CD4-positive, alpha-beta T cell treated with Interleukin-17A for 1 hour (primary cell): ENCODE results near the gene CCL13.

Source experiments
- DNase-seq: peaks from one replicate; pipeline ENCODE4 v3.0.0-alpha.2; 2020

Gene CCL13

DNA sequence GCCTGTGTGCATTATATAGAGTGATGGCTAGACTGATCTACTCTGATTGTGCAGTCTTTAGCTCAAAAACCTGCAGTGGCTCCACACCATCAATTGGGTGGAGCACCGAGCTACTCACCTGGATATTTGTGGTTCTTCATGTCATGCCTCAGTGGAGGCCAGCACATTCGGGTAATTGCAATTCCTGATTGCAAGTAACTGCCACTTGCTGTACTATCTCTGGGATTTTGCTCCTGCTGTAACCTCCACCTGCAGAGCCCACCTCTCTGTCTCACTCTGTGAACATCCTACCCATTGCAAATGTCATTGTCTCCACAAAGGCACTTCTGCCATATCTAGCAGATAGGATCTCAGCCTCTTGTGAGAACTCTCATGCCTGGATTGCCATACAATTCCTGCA, 8.5 kb downstream of the CCL13 start:
- DNase-seq, result no peak

DNA sequence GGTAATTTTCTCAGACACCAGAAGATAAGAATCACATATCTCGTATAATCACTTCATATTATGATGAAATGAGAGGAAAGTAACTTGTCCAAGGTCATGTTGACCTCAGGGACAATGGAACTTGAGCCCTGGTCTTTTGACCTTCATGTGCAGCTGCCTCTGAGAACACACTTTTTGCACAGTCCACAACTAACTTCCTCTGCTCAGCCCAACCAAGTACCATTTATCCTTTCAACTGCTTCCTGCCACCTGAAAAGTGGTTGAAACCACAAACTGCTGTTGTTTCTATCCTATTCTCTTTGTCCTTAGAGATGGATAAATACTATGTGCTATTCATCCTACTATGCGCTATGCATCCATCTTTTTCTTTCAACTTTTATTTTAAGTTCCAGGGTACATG, 9.1 kb downstream of the CCL13 start:
- DNase-seq, result no peak

DNA sequence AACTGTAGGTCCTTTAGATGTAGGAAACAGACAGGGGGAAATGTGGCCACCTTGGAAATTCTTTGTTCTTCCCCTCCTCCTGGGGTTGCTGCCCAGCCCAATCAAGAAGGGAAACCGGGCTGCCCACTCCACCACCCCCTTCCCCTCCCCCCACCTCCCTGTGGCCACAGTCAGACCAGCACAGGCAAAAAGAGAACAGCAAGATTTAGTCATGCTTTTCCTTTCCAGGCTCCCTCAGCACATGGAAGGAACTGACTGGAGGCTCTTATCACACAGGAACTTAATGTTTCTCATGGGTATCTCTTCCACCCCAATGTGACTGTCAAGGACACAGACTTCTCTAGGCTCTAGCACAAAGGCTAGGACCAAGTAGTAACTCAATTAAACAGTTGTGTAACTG, 9.7 kb downstream of the CCL13 start:
- DNase-seq, result no peak

DNA sequence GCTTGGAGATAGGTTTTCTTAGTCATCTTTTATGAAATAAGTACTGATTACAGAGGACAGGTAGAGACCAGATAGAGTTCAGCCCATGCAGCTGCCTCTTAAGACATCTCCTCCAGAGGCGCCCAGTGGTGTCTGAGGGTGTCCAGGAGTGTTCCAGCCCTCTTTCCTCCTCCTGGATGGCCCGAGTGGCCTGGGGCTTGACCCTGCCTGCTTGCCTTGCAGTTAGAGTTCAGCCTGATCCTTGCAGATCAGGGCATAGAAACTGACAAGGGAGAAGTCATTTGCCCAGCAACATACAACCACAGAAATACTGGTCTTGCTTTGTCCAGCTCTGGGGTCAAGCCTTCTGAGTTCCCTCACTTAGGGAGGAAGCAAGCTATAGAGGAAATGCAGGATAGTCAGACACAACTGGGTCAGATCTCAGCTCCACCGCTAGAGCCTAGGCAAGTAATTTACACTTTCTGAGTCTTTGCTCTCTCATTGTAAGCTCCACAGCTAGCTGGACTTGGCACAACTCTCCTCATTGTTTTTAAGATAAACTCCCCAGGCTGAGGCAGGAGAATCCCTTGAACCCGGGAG, 10.3 kb downstream of the CCL13 start:
- DNase-seq, result no peak

DNA sequence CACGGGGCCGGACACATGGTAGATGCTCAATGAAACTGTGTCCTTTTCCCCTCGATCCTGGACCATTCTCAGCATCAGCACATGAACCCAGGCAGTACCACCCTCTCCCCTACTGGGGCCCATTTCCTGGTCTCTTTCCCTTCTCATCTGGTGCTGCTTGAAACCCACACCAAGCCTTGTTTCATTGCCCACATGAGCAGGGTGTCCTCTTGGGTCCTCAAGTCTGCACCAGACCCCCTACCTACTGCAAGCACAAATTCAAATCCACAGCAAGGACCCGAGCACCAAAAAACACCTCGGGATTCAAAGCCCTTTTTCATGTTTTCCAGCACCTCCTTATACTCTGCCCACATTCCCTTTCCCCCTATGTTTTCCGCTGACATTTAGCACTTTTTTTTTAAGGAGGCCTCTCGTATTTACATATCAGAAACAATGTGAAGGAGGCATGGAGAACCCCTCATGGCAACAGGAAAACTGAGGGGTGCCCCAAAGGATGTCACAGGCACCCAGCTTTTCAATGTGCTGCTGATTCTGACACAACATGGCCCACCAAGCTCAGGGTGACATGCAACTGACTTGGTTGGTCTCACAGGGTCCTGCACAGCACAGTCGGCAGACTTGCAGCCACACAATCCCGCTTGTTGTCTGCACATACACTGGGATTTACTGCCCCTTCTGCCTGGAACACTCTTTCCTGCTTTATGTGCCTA, 11.4 kb downstream of the CCL13 start:
- DNase-seq, result no peak

DNA sequence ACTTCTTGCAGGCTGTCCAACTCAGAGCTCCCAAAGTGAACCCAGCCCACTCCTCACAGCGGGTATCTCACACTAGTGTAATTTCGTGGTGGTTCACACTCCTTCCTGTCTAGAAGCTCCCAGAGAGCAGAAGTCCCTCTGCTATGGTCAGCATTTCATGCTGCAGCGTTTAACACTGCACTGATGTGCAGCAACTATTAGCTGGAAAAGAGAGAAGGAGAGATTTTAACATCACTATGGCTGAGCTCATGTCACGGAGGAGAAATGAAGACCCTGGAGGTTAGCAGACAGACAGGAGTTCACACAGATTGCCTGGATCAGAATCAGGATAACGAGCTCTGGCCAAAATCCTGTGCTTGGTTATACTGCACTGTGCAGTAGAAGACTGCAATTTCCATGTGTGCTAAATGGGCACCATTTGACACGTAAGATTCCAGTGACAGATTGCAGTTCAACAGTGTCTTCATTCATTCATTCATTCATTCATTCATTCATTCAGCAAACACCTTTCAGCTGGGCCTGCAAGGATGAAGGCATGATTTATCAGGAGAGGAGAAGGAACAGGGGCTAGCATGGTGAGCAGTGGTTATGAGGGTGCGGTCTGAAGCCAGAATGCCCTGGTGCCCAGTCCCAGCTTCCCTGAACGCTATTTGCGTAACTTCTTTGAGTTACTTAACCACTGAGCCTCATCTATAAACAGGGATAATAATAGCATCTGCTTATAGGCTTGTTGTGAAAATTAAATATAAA, 12.1 kb downstream of the CCL13 start:
- no peak for DNase-seq

DNA sequence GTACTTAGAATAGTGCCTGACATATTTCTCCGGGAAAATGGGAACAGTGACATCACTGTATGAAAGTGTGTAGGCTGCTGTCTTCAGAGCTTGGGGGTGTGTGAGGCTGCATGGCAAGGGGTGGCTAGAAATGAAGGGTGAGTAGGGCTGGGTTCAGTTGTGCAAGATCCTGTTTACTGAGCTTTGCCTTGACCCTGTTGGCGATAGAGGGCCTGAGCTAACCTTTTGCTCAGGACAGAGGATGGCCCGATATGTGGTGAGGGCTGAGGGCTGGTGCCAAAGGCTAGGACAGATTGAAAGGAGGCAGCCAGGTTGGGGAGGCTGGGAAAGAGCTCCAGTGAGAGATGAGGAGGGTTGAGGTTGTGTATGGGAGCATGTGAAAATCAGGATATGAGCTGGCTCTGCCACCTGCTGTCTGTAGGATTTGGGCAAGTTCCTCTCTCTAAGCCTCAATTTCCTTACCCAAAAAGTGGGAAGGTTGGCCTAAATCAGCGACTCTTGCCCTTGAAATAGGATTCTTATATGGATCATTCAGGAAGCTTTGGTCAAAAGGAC, 12.7 kb downstream of the CCL13 start:
- DNase-seq, result no peak

DNA sequence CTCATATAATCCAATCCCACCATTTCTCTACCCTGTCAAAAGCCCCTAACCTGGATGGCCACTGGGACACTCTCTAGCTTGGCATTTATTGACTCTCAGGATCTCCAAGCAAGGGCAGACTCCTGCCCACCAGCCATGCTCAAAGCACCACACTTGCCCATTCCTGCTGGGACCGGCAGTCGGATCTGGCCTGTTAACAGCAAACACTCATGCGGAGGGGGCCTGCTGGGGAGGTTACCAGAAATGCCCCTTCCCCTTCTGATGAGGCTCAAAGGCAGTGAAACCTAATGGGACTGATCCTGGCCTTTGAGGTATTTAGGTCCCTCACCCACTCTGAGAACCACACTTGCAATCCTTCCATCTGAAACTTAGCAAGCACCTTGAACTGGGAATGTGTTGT, 13.3 kb downstream of the CCL13 start:
- DNase-seq, result no peak

DNA sequence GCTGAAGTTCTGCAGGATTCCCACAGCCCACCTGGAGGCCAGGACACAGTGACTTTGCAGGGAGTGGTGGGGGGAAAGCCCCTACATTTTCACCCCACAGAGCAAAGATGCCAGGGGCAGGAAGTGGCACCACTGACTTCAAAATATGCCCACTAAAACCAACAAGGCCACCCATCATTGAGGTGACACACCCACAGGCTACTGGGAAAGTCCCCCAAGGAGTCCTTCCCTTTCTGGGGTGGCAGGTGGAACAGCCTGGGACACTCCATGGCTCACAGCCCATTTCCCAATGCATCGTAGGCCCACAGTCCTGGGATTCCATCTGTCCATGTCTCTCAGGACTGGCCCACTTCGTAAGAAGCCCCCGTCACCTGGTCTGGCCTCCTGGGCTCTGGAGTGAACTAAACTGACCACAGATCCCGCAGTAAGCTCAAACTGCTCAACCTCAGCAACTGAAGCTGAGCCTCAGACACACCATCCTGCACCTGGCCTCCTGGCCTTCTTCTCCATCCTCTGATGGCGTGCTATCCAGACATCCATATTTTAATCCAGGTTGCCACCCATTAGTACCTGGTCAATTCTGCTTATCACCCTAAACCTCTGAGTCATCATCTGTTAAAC, 14.2 kb downstream of the CCL13 start:
- no peak for DNase-seq

DNA sequence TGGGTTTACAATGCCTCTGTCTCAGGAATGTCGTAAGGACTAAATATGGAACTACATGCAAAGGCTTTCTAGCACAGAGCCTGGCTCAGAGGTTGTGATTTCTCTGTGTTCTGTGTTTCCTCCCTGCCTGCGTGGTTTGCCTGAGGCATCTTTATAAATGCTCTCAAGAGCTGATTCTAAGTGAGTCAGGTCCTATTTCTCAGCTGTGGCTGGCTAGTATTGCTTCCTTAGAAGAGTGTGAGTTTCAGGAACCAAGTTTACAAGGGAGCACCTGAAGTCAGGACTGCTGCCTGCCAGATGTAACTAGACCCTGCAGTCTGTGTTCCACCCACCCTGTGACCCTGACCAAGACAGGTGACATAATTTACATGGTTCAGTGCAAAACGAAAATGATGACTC, 14.7 kb downstream of the CCL13 start:
- DNase-seq, result no peak

DNA sequence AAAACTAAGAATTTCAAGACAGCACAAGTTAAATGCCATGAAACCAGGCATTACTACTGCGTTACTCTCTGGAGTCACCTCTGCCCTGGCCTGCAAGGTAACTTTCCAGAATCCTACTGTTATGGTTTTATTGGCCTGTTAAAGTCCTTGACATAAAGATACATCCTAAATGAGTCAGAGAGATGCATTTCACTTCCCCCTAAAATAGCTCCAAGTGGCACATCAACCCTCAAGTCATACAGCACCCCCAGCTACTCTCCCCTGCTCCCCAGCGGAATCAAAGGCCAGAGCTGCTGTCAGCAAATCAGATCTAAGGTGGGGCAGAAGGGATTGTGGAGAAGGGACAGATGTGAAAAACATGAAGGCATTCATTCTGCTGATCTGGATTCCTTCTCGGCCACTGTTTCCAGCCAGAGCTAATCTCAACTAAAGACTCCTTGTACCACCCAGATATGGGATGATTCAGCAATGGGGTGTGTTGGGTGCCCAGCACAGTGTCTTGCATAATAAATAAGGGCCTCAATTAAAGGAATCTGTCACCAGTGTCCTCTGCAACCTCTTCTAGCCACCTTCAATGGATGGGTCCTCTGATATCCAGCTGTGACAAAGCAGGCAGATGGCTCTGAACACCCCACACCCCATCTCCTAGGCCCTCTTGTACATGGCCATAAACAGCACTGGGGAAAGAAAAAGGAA, 15.3 kb downstream of the CCL13 start:
- DNase-seq, result no peak

DNA sequence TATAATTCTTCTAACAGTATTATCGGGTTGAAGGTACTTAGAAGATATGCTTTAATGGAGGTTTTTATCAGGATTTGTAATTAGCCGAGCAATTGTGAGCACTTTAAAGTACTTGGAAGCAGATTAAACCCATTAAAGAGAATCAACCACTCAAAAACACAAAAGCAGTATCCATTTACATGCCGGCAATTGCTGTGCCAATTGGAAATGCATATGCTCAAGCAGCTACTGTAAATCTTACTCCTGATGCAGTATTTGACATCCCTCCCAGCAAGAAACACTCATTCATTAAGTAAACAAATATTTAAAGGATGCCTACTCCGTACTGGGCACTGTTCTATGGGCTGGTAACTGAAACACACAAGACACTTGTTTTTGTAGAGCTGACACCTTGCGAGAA, 18.2 kb downstream of the CCL13 start:
- no peak for DNase-seq

DNA sequence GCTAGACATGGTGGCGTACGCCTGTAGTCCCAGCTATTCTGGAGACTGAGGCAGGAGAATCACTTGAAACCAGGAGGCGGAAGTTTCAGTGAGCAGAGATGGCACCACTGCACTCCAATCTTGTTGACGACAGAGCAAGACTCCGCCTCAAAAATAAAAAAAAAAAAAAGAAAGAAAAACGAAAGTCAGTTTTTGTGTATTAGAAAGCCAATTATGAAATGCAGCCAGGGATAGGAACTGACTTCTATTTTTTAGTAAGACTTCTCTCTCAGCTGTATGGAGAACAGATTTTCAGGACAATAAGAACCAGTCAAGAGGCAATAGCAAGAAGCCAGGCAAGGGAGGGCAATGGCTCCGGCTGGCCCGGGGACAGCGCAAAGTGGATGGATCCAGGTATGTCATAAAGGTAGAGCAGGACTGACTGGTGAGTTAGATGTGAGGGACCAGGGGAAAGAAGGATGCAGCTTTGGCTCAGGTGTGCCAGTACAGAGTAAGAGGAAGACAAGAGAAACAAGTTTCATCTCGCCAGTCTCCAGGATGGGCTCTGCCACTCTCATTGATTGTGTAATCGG, 19.2 kb downstream of the CCL13 start:
- no peak for DNase-seq

DNA sequence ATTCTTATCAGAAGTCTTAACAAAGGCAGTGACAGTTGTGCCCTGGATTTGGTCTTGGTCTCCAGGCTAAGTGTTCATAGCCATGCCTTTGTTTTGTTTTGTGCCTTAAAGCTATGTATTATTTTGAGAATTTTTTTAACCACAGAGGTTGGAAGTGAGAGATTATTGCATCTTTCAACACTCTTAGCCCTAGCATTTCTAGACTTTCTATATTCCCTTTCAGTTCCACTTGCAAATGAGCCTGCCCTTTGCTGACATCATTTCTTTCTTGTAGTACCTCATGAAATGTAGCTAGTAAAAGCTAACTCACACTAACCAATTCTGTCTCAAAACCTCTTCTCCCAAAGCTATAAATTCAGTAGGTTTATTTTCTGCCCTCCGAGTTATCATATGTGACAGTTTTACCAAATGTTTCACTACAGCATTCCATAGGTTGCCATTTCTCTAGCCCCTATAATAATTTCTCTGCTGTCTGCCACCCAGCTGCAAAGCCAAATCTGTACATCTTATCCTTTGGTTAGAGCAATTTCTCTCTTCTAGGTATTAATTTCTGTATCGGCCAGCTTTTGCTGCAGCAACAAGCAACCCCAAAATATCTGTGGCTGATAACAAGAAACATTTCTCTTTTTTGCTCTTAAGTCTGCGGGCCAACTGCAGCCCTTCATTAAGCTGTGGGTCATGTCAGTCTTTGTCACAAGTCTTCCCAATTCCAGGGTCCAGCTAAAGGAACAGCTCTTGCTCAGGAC, 21.0 kb downstream of the CCL13 start:
- DNase-seq, result no peak

DNA sequence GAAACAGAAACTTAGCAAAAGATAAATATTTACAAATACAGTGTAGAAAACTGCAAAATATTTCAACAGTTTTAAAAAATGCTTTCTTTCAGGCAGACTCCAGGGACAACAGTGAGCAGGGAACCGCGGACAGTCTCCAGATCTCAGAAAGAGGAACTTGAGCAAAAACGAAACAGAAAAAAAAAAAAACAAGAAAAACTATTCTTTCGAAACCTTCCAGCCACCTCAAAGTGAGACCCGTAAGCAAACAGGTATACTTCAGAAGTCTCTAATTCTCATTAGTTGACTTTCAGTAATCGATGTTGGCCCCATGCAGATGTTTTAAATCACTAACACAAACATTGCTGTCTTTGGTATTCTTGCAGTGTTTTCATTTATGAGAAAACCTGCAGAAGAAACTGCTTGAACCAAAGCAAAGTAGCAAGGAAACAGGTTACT, 22.4 kb downstream of the CCL13 start:
- DNase-seq, result no peak

DNA sequence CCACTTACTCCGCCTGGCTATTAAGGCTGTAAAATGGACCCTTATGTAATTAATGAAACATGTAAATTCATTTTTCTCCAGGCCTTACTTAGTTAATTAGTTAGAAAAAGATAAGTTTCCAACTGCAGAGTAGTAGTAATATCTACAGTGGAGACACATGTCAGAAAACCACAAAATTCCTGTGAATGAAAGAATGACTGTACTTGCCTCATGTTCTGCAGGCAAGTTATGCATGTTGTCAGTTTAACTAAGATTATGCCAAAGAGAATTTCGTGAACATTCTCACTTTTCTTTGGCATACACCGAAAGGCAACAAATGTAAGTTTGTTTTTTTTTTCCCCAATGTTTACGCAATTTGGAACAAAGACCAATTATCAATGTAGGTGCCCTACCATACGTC, 23.6 kb downstream of the CCL13 start:
- DNase-seq, result no peak

DNA sequence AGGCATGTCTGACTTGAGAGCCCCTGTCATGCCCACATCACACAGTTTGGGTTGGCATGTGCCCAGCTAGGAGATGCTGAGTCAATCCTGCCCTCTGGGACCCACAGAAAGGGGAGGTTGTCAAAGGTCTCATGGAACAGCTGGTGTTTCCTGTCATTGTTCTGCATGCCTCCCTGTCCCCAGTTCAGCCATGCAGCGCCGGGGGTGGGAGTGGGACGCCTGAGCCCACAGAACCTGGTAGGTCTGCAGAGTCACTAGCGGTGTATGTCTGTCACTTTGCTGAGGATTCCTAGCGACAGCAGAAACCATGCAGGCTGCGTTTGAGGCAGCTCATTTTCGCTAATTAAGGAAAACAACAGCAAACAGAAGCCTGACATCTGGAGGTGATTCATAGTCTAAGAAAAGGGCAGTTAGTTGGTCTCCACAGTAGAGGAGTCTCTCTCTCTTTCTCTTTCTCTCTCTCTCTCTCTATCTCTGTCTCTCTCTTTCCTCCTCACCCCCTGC, 26.4 kb downstream of the CCL13 start:
- no peak for DNase-seq

DNA sequence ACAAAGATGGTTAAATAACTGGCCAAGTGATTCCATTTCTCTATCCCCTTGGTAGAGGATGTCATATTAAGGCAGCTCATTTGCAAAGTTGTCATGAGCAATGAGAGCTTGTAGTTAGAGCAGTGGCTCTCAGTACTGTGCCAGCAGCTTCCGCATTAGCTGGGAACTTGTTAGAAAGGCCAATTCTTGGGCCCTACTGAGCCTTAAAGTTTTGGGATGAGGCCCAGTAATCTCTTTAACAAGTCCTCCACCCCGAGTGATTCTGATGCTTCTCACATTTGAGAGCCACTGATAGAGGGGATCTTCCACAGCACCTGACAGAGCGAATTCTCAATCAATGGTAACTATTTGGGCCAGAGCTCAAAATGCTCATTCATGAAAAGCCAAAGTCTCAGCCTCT, 26.9 kb downstream of the CCL13 start:
- no peak for DNase-seq

DNA sequence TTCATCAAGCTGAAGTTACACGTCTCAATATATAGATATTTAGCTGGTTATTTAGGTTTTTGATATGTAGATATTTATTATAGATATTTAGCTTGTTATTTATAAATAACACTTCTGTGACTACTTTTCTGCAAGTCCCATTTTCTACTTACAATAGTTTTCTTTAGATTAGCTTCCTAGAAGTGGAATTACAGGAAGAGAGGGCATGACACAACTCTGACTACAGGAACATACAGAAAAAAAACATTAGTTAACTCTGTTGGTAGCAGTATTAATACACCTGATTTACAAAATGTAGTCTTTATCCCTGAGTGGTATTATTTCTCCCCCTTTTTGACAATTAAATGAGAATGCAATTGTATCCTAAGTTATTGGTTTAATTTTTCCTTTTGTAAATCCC, 28.0 kb downstream of the CCL13 start:
- DNase-seq, result no peak

DNA sequence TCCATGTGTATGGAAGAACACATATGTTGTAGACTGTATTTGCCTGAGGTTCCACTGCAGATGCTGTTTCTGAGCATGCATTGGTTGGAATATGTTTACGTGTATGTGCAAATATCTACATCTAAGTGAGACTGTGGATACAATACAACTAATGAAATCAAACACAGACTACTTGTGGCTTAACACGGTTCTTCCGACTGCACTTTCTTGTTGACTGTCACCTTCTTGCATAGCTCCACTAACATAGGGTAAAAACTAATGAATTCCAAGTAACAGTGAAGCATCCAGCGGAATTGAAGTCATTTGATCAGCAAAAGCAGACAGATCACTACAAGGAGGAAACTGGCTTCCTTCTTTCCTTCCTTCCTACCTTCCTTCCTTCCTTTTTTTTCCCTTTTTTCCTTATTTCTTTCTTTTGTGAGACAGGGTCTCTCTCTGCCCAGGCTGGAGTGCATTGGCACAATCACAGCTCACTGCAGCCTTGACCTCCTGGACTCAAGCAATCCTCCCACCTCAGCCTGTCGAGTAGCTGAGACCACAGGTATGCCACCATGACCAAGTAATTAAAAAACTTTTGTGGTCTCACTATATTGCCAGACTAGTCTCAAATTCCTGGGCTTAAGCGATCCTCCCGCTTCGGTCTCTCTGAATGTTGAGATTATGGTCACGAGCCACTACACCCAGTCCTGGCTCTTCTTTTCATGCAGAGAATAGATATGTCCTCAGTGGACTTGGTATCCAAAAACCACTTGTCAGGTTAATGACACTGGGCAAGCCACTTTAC, 28.7 kb downstream of the CCL13 start:
- no peak for DNase-seq

DNA sequence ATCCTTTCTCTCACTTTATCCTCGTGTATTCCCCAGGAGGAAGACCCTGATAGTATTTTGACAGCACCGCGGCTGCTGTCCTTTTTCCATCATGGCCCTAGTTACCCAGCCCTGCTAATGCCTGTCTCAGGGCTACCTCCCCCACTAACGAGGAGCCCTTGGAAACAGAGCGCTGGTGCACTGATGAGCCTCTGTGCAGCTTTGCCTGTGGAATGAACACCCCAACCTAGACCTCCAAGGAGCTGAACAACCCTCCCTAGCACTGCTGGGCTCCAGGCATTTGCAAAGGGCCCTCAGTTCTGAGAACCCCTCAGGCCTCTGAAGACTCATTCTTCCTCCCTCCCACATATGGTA, 30.0 kb downstream of the CCL13 start:
- no peak for DNase-seq
